Epithelial cell of esophagus (primary cell): ENCODE measurements around the gene CEP43.

Experiments
- DNase-seq: peaks from one replicate; pipeline ENCODE4 v3.0.0; 2010; ENCODE audit warnings: low read depth
- H3K4me3 ChIP-seq: 2 replicates; pipeline ENCODE4 v1.5.1; 2011; ENCODE audit warnings: mild to moderate bottlenecking, low read length, control low read depth
- CTCF ChIP-seq: IDR thresholded peaks from 2 replicates; pipeline ENCODE4 v1.5.1; 2011; ENCODE audit warnings: low read depth, mild to moderate bottlenecking, low read length, control low read depth, inconsistent platforms; ENCODE audit not compliant: insufficient read depth; ENCODE audit errors: missing control alignments

The CEP43 gene

DNA sequence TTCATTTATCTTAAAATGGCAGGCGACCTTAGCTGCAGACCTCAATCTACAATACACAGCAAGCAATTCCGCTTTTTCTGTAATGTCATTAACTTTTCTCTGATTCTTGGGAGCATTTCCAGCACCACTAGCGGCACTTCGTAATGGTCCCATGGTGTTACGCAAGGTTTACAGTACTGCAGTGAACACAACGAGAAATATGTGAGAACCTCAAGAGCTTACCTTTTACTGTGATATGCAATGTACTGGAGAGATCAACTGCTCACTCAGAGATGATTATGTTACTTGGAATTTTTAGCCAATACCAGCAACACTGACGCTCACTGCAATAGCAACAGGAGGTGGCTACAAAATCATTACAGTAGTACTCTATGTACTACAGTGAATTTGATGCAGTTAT is 2.8 kb upstream of the CEP43 start:
- peak; percentile 59 for DNase-seq
- no peak overlapping the region for H3K4me3 ChIP-seq
- TF ChIP-seq CTCF, result no peak

GRCh38 chr6:166997348-166997747 is 1.8 kb upstream of the CEP43 start:
- no peak for DNase-seq
- TF ChIP-seq CTCF, result no peak
- peak overlapping the region; percentile 93 for H3K4me3 ChIP-seq

- H3K4me3 ChIP-seq, result peak overlapping the region; percentile 93
- peak; percentile 66 for TF ChIP-seq CTCF
- peak; percentile 92 for DNase-seq
These were observed 1.4 kb upstream of the CEP43 start for GRCh38 chr6:166997768-166998255.

GRCh38 chr6:166998256-166999144 is 697 bp upstream of the CEP43 start:
- TF ChIP-seq CTCF, result no peak
- DNase-seq, result peak; percentile 20
- H3K4me3 ChIP-seq, result peak overlapping the region; percentile 93

DNA sequence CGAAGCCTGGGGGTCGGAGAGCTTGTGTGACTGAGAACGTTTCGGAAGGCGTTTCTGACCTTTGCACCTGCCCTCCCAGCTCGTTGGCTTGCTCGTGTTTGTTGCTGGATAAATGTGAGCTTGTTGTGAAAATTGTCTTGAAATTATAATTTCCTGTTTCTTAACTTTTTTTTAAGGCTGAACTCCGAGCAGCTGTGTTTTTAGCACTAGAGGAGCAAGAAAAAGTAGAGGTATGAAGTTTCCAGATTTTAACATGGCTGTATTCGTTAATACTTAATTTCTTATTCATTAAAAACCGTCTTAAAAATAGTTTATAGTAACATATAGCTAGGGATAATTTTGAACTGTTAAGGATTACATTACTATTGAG is 672 bp downstream of the CEP43 start:
- no peak for DNase-seq
- TF ChIP-seq CTCF, result no peak
- H3K4me3 ChIP-seq, result peak overlapping the region; percentile 93

GRCh38 chr6:167000759-167001158 is 1.6 kb downstream of the CEP43 start:
- TF ChIP-seq CTCF, result no peak
- no peak for DNase-seq
- no peak overlapping the region for H3K4me3 ChIP-seq
